Glutamatergic neuron (in vitro differentiated cells): ENCODE data around the gene APOBEC2. TPM values are rescaled to one million over a fixed set of nuclear protein-coding genes. Genes with fewer than 3 reads are reported as not detected.

Experiments used
- DNase-seq: peaks from one replicate; pipeline ENCODE4 v3.0.0; 2022
- H3K27ac Mint-ChIP-seq: one replicate; pipeline ENCODE4 v1.8.0; 2020; ENCODE audit warnings: mild to moderate bottlenecking, mixed read lengths, inconsistent platforms; ENCODE audit not compliant: unreplicated experiment
- H3K27me3 Mint-ChIP-seq: one replicate; pipeline ENCODE4 v1.8.0; 2020; ENCODE audit warnings: mild to moderate bottlenecking, moderate library complexity, mixed read lengths, inconsistent platforms; ENCODE audit not compliant: unreplicated experiment
- H3K36me3 Mint-ChIP-seq: one replicate; pipeline ENCODE4 v1.8.0; 2020; ENCODE audit warnings: mild to moderate bottlenecking, mixed read lengths, inconsistent platforms; ENCODE audit not compliant: unreplicated experiment
- H3K4me1 Mint-ChIP-seq: one replicate; pipeline ENCODE4 v1.8.0; 2020; ENCODE audit warnings: mild to moderate bottlenecking, low read depth, mixed read lengths, inconsistent platforms; ENCODE audit not compliant: unreplicated experiment
- H3K4me3 Mint-ChIP-seq: one replicate; pipeline ENCODE4 v1.8.0; 2020; ENCODE audit warnings: mild to moderate bottlenecking, mixed read lengths, inconsistent platforms; ENCODE audit not compliant: unreplicated experiment
- H3K9me3 Mint-ChIP-seq: one replicate; pipeline ENCODE4 v1.8.0; 2020; ENCODE audit warnings: mild to moderate bottlenecking, moderate library complexity, mixed read lengths, inconsistent platforms; ENCODE audit not compliant: unreplicated experiment
- total RNA-seq: library from RNA; stranded (reverse); fragmentation: NEBNext Ultra II Directional; extraction: Animal tissue kit (Norgen Biotek cat#: 25700); gene quantifications from one replicate; pipeline ENCODE4 v1.2.1, GENCODE V29; 2021; ENCODE audit not compliant: unreplicated experiment
- TF ChIP-seq, protein P1 (sequence below): fragments of 200-600 bp; sonication (generic); IDR thresholded peaks from one replicate; pipeline ENCODE4 v1.5.0; 2021; ENCODE audit not compliant: partially characterized antibody, unreplicated experiment

APOBEC2 gene
- total RNA-seq, 1 donor from 2014 or later: 0.61 TPM

DNA sequence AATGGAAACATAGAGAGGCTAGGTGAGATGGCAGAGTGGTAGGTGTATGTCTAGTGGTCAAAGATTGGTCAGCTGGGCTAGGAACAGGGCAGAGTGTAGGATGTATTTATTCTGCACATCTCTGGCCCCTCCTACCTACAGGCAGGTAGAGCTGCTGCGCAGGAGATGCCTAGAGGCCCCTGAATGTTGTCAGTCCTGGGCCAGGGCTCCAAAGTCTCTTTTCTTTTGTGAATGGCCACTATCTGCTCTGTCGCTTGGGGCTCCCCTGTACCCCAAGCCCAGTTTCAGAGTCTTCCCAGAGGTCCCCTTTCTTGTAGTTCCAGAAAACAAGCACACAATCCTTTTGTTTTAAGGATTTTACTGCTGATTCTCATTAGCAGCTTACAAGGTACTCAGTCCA, 5.7 kb upstream of the APOBEC2 start:
- Mint-ChIP-seq H3K9me3 (peaks cover 7% of the 10 kb centered on the region), H3K36me3 (no peaks in the 10 kb centered on the region), H3K4me1 (peaks cover 11% of the 10 kb centered on the region), H3K4me3 (no peak overlapping the region), H3K27ac (no peak overlapping the region), H3K27me3 (peaks cover 5% of the 10 kb centered on the region)
- DNase-seq: no peak
- TF ChIP-seq, protein P1, sequence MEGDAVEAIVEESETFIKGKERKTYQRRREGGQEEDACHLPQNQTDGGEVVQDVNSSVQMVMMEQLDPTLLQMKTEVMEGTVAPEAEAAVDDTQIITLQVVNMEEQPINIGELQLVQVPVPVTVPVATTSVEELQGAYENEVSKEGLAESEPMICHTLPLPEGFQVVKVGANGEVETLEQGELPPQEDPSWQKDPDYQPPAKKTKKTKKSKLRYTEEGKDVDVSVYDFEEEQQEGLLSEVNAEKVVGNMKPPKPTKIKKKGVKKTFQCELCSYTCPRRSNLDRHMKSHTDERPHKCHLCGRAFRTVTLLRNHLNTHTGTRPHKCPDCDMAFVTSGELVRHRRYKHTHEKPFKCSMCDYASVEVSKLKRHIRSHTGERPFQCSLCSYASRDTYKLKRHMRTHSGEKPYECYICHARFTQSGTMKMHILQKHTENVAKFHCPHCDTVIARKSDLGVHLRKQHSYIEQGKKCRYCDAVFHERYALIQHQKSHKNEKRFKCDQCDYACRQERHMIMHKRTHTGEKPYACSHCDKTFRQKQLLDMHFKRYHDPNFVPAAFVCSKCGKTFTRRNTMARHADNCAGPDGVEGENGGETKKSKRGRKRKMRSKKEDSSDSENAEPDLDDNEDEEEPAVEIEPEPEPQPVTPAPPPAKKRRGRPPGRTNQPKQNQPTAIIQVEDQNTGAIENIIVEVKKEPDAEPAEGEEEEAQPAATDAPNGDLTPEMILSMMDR: no peak

DNA sequence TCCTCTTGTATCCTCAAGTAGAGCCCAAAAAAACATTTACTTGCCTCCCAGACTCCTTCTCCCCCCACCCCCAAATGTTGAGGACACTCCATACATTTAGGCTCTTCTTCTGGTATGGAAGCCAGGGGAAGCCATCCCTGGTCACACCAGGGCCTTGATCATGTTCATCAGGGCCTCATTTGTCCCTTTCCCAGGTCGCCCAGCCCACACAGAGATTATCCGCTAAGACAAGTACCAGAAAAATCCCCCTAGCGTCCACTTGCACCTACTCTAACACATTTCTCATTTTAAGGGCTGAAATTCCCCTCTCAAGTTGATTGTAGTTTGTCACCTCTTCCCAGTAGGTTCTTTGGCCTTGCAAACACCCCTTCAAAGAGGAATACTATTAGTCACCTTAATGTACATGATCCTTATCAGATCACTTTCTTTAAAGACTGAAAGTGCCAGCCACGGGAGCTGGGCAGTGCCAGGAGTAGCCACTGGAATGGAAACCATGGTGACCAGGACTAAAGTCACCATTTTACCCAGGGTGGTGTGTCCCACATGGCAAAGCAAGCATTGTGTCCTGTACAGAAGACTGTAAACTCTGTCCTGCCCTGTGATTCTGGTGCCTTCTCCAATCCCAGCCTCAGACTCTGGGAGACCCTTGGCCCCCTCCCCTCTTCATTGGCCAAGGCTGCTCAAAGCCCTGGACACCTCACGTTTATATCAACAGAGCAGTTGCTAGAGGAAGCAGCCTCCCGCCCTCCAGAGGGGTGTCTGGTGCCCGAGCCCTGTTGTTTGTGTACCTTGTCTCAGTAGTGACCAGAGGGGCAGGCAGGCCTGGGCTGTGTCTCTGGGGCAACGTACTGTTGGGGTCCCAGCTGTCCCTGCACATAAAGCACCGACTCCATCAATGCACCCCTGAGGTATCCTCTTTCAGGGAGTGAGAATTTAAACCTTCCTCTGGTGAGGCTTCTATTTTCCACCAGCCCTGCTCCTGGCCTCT, 5.0 kb upstream of the APOBEC2 start:
- no peaks in the 10 kb centered on the region for H3K36me3 Mint-ChIP-seq
- H3K27me3 Mint-ChIP-seq: peaks cover 5% of the 10 kb centered on the region
- no peak overlapping the region for H3K4me3 Mint-ChIP-seq
- no peak for DNase-seq
- no peak overlapping the region for H3K27ac Mint-ChIP-seq
- TF ChIP-seq, protein P1: no peak
- peaks cover 14% of the 10 kb centered on the region for H3K4me1 Mint-ChIP-seq
- H3K9me3 Mint-ChIP-seq: peaks cover 7% of the 10 kb centered on the region

DNA sequence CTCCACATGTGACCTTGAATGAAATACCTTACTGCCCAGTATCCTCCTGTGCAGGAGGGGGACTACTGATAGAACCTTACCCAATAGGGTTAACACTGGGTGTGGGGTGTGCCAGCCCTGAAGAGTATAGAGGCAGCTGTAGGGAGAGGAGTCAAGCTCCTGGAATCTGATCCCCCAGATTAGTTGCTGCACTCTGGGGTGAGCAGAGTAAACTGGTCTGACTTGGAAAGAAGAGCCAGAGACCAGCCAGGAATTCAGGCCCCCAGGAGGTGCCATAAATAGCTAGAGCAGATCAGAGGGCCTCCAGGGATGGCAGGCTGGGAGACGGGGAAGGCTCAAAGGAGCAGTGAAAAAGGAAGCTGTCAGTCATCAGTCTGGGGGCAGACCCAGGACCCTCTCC, 3.5 kb upstream of the APOBEC2 start:
- Mint-ChIP-seq H3K4me1 (peaks cover 24% of the 10 kb centered on the region), H3K27ac (no peak overlapping the region), H3K27me3 (peaks cover 5% of the 10 kb centered on the region), H3K36me3 (no peaks in the 10 kb centered on the region), H3K4me3 (no peak overlapping the region), H3K9me3 (peaks cover 7% of the 10 kb centered on the region)
- no peak for DNase-seq
- TF ChIP-seq, protein P1: no peak

DNA sequence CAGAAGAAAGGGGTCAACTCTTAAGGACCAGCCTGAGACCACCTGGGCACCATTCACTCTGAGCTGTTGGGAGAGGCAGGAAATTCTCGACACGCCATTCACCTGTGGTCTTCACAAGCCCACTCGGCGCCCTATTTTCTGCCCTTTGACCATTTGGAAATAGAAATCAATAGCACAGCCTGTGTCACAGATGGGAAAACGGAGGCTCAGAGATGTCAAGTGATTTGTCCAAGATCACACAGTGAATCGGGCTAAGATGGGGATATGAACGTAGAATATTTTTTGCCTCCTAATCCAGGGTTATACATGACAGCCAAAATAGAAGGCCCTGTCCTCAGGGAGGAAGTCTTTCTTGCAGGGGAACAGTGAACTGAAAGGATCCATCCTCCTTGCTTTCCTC, 3.0 kb upstream of the APOBEC2 start:
- no peak for DNase-seq
- Mint-ChIP-seq H3K4me1 (peaks cover 28% of the 10 kb centered on the region), H3K9me3 (peaks cover 9% of the 10 kb centered on the region), H3K27ac (no peak overlapping the region), H3K4me3 (no peak overlapping the region), H3K36me3 (no peaks in the 10 kb centered on the region), H3K27me3 (peaks cover 8% of the 10 kb centered on the region)
- TF ChIP-seq, protein P1: no peak

DNA sequence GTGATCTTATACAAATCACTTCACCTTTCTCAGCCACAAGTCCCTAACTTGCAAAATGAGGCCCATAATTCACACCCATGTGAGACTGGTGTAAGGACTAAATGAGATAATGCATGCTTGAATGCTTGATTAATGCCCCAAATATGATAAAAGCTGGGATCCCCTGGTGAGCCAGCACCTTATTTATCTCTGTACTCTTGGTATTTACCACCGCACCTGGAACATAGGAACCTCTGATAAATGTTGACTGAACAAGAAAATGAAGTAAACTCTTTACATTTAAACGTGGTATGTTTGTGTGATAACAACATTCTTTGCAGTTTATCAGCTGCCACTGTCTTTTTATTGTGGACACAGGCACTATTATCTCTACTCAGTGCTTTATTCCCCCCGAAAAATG, 2.5 kb upstream of the APOBEC2 start:
- no peak for DNase-seq
- Mint-ChIP-seq H3K36me3 (no peaks in the 10 kb centered on the region), H3K9me3 (peaks cover 13% of the 10 kb centered on the region), H3K27ac (no peak overlapping the region), H3K27me3 (peaks cover 9% of the 10 kb centered on the region), H3K4me1 (peaks cover 31% of the 10 kb centered on the region), H3K4me3 (no peak overlapping the region)
- TF ChIP-seq, protein P1: no peak
